HFF-Myc (cell line): ENCODE measurements around the gene GJB3.

Experiments
- DNase-seq: peaks from one replicate; pipeline ENCODE4 v3.0.0-alpha.2; 2011; ENCODE audit warnings: low read depth; ENCODE audit errors: extremely low read depth
- H3K4me3 ChIP-seq: replicated peaks from 2 replicates; pipeline ENCODE4 v1.5.1; 2011; ENCODE audit warnings: low read depth, mild to moderate bottlenecking, control low read depth, low read length
- CTCF ChIP-seq: IDR thresholded peaks from 2 replicates; pipeline ENCODE4 v1.5.1; 2012; ENCODE audit warnings: mild to moderate bottlenecking, low read depth, low read length, control low read depth; ENCODE audit errors: missing control alignments

GJB3 gene

GRCh38 chr1:34750610-34751009 is 30.4 kb upstream of the GJB3 start:
- no peak for TF ChIP-seq CTCF
- no peak for DNase-seq
- no peak overlapping the region for H3K4me3 ChIP-seq

- TF ChIP-seq CTCF = no peak
- no peak overlapping the region for H3K4me3 ChIP-seq
- no peak for DNase-seq
Observed at GRCh38 chr1:34753163-34753562, 27.9 kb upstream of the GJB3 start.

GRCh38 chr1:34754964-34755637 is 25.9 kb upstream of the GJB3 start, which contains the start of gene GJB5:
Gene GJB5 (plus strand): TSS chr1:34755047. CDS start chr1:34757331, 2,284 bp downstream.
- no peak for TF ChIP-seq CTCF
- DNase-seq = no peak
- no peak within 1 kb of the TSS for H3K4me3 ChIP-seq

GRCh38 chr1:34755961-34756360 is 25.1 kb upstream of the GJB3 start:
- TF ChIP-seq CTCF = no peak
- DNase-seq = no peak
- no peak overlapping the region for H3K4me3 ChIP-seq

GRCh38 chr1:34757386-34757785 is 23.6 kb upstream of the GJB3 start:
- no peak for TF ChIP-seq CTCF
- no peak overlapping the region for H3K4me3 ChIP-seq
- DNase-seq = no peak

GRCh38 chr1:34758751-34759150 is 22.3 kb upstream of the GJB3 start:
- no peak for TF ChIP-seq CTCF
- DNase-seq = no peak
- H3K4me3 ChIP-seq = no peak overlapping the region
